ENCODE data around the gene CNTFR.

- TF ChIP-seq CTCF (IDR thresholded peaks at IDR 0.05) (no peak), EZH2 (IDR thresholded peaks at IDR 0.05; ENCODE audit: borderline replicate concordance, insufficient read depth, low read depth, low read length, poor library complexity, severe bottlenecking) (no peak)
These were observed 34.5 kb downstream of the CNTFR start for GRCh38 chr9:34555002-34555348.

Measured in B cell (primary cell).